ENCODE data around the gene SLC39A11.
"Not testable (repeated sequence)": the region's sequence is repeated elsewhere in the genome, so short reads cannot be mapped to it uniquely, and the experiment has no call there.

The SLC39A11 gene

GRCh38 chr17:72665852-72666851 is 426.3 kb downstream of the SLC39A11 start:
- DNase-seq = peak; percentile 32 to 52

- no peak for DNase-seq
Observed at GRCh38 chr17:72662827-72663190, 429.7 kb downstream of the SLC39A11 start.

DNA sequence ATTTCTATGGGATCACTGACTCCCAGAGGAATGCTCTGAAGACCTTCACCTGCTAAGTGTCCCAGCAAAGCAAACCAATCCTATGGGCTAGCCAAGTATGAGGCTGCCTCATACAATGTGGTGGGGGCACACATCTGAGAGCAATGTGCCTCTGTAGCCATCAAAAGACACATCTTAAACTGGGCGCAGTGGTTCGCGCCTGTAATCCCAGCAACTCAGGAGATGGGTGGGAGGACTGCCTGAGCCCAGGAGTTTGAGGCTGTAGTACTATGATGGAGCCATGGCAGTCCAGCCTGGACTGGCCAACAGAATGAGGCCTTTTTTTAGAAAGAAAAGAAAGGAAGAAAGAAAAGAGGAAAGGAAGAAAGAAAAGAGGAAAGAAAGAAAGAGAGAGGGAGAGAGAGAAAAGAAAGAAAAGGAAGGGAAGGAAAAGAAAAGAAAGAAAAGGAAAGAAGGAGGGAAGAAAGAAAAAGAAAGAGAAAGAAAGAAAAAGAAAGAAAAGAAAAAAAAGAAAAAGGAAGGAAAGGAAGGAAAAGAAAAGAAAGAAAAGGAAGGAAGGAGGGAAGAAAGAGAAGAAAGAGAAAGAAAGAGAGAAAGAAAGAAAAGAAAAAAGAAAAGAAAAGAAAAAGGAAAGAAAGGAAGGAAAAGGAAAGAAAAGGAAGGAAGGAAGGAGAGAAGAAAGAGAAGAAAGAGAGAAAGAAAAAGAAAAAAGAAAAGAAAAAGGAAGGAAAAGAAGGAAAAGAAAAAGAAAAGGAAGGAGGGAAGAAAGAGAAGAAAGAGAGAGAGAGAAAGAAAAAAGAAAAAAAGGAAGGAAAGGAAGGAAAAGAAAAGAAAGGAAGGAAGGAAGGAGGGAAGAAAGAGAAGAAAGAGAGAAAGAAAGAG is 430.3 kb downstream of the SLC39A11 start:
- DNase-seq = no peak

DNA sequence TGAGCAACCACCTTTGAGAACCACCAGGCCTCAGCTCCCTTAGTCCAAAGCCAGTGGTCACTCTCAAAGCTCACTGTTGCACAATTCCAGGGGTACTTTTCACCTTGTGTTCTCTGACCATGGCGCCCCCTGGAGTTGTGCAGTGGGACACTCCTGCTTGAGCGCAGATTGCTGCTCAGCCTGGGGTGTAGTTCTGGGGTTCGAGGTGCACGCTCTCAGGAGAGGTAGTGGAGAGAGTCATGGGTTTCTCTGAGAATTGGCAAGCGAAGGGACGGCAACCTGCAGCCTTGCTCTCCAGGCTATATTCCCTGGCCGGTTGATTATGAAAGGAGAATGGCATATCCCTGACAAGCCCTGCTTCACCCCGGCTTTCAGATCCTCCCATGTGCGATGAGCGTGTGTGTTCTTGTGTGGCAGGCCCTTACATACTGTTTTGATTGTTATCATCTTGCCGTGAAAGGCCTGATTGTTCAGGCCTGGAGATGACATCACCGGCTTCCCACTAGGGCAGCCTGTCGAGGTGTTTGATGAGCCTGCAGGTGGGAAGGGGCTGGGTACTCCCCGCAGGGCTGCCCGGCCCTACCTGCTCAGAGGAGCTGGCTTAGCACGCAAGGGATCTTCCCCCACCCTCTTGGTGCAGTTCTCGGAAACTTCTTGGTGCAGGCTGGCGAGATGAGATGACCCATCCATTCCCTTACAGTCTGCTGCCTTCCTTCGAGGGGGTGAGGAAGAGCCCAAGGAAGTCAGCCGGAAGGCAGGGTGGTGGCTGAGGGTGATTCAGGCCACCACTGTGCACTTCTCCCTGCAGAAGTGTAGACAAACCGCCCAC is 431.2 kb downstream of the SLC39A11 start:
- peak; percentile 31 to 43 for DNase-seq

DNA sequence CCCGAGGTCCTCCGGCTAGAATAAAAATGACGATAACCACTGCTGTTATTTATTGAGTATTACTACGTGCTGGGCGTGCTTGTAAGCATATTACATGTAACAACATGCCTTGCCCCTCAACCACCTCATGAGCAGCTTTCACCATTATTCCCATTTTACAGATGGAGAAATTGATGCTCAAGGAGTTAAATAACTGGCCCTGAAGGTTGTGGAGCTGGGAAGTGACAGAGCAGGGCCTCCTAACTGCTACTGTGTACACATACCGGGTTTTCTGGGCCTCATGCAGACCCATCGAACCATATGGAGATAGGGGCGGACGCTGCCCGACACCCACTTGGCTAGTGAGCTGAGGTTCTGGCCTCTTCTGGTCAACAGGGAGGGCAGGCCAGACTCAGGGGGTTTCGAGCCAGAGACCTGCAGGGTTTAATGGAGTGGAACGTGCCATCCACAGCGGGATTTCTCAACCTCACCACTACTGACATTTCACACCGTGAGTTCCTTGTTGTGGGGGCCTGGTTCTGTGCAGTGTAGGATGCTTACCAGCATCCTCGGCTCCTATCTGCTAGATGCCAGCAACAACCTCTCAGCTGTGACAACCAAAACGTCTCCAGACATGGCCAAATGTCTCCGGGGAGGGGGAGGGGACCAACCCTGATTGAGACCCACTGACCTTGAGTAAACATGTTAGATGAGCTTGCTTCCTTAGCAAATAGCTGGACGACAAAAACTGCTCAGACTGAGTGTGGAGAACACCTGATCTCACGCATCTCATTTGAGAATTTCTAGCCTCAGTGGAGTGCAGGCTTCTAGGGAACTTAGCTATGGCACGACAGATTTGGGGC is 432.0 kb downstream of the SLC39A11 start:
- no peak for DNase-seq

- no peak for DNase-seq
Observed at GRCh38 chr17:72659811-72660210, 432.7 kb downstream of the SLC39A11 start.

DNA sequence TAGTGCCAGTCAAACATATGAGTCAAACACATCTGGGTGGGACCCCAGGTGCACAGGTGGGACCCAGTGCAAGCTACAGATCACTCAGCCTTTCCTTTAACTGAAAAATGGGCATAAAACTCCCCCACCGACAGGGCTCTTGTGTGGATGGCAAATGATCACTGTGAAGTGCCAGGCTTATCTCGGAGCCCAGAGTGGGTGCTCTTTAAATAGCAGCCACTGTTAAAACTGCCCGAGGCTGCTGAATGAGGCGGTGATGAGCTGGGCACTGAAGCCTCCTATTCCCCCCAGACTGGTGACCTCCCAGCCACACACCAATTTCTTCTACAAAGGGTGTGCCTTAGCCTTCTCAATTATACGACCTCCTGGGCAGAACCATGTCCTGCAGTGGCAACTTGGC is 433.8 kb downstream of the SLC39A11 start:
- no peak for DNase-seq

DNA sequence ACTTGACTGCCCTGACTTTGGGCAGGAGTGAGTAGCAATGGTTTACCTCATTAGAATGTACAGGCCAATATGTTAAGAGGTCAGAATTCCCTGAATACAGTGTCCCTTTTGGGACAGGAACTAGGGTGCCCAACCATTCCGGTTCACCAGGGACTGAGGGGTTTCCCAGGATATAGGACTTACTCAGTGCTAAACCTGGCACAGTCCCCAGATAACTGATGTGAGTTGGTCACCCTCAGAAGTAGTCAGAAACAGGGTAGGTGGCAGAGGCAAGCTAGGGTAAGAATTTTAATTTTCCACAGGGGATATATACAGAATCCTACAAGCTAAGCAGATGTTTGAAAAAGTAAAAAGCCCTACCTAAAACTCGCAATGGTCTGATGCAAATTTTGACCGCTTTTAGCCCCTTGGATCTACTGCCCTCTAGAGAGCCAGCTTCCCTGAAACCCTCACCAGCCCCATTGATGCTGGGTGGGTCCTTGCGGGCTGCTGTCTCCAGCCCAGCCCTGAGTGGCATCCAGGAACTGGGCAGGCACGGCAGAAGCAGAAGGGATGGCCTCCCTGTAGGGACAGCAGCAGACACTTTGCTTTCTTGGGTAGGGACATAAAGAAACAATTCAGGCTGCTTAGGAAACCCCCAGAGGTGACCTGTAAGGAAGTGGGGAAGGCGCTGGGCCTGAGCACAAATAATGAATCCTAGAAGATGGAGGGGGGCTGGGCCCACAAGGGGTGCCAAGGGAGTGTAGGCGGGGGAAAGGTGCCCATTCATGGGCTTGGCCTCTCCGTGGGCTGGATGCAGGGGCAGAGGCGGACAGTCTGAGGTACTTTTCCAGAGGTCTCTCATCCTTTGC is 434.8 kb downstream of the SLC39A11 start:
- DNase-seq = peak; percentile 8 to 25

DNA sequence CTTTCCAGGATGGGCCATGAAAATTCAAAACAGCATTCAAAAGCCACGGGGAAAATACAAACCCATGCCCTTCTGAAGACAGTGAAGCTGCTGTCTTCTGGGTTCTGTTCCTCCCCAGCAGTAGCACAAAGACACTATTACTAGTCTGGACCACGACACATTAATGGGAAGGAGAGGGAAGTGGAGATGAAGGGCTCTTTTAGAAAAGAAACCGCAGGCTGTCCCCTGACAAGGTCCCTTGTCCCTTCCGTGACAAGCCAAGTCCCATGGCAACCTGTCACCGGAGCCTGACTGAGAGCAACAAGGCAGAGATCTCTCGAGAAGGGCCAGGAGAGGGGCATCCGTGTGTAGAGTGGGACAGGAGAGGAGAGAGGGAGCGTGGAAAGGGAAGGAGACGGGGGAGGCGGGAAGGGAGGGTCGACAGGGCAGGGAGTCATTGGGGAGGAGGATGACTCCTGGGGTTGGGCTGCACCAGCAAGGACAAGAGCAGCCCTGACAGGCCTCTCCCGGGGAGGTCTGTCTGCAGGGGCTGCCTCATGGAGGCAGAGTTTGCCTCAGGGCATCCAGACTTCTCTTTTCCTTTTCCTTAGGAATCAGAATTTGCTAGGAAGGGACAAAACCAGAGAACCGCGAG is 436.2 kb downstream of the SLC39A11 start:
- no peak for DNase-seq

GRCh38 chr17:72654706-72655105 is 437.8 kb downstream of the SLC39A11 start:
- DNase-seq = no peak

DNA sequence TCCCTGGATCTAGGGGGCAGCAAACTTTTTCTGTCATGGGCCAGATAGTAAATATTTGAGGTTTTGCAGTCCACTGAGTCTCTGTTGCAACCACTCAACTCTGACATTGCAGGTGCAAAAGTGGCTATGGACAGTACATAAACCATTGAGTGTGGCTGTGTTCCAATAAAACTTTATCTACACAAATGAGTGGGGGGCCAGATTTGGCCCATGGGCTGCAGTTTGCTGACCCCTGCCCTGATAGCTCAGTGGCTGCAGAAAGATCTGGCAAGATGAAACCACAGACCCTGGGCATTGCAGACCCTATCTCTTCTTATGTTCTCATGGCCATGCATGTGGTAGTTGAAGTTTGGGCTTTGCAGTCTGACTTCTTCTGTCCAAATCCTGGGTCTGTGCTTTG is 440.5 kb downstream of the SLC39A11 start:
- no peak for DNase-seq

GRCh38 chr17:72648702-72649101 is 443.8 kb downstream of the SLC39A11 start:
- DNase-seq = no peak

DNA sequence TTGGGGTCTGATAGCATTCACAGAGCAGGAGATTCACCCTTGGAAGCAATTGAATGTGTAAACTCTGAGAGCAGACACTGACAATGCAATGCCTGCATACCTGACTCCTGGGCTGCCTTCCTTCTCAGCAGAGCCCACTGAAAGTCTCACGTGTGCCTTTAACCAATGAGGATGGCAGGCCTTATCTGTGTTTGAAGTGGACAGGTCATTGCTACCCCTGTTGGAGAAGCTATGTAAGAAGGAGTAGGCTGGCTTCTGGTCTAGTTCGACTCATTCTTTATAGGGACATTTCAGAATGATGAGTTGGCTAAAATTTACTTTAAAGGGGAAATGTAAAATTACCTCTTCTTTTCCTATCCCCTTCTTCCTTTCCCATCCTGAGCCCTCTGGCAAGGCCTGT is 446.3 kb downstream of the SLC39A11 start:
- DNase-seq = no peak

GRCh38 chr17:72644492-72644891 is 448.0 kb downstream of the SLC39A11 start:
- DNase-seq = no peak

GRCh38 chr17:72643575-72644216 is 448.8 kb downstream of the SLC39A11 start:
- no peak for DNase-seq

- DNase-seq = no peak
Observed at GRCh38 chr17:72642720-72643119, 449.8 kb downstream of the SLC39A11 start.

DNA sequence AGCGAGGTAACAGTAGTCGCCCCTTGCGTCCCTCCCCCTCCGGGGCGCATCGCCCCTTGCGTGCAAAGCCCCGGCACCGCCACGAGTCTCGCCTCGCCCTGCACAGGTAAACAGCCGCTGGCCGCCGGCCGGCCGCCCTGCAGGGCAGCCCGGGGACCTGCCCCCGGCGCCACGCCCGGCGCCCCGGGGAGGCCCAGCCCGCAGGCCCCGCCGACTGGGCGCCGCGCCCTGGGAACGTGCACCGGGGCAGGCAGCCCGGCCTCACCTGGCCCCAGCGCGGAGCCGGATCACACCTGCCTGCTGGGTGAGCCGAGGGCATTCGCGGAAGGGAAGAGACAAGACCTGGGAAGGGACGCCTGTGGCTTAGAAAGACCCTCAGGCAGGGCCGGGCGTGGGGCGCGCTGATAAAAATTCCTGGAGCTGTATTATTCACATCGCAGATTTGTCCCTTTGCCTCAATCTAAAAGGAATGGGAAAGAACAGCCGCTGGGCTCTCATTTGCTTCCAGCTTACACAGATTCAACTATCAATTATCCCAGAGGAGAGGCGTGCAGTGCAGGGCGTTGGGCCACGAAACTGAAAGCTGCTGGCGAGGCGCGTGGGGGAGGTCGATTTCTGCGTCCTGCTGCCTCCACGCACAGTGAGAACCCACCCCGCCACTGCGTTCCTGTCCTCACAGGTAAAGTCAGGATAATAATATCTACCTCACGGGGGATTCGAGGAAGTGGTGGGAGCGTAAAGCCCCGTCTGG is 451.9 kb downstream of the SLC39A11 start:
- DNase-seq = no peak

DNA sequence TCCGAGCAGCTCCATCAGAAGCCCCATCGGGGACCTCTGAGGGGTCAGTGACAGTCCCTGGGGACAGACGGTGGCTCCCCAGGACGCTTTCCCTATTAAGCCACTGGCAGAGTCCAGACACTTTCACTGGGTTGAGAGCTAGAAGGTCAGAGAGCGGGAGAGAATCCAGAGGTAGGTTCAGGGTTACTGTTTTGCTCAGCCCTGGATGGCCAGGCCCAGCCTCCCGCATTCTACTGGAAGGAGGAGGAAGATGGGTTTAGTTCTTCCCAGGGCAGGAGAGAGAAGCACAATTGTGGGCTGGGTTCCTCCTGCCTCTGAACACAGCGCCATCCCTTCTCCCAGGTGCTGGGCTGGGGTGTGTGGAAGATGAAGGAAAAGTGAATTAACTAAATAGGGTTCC is 452.8 kb downstream of the SLC39A11 start:
- no peak for DNase-seq

DNA sequence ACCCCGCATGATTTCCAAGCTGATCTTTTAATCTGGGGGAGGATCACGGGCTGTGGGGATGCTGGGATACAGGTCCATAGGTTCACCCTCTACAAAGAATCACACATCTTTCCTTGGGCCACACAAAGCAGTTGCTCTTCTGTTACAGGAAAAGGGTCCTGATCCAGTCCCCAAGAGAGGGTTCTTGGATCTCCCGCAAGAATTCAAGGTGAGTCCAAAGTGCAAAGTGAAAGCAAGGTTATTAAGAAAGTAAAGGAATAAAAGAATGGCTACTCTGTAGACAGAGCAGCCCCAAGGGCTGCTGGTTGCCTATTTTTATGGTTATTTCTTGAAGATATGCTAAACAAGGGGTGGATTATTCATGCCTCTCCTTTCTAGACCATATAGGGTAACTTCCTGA is 453.6 kb downstream of the SLC39A11 start:
- not testable (repeated sequence) for DNase-seq
